ENCODE results near the gene U2SURP. TPM values are rescaled to one million over a fixed set of nuclear protein-coding genes. Genes with fewer than 3 reads are reported as not detected.
"Not testable (repeated sequence)": the region's sequence is repeated elsewhere in the genome, so short reads cannot be mapped to it uniquely, and the experiment has no call there.

U2SURP gene
- polyA plus RNA-seq, 12 donors: 64.0 to 134 (median 97.0) TPM

GRCh38 chr3:142973217-142974009 is 28.0 kb upstream of the U2SURP start:
- DNase-seq: no peak

DNA sequence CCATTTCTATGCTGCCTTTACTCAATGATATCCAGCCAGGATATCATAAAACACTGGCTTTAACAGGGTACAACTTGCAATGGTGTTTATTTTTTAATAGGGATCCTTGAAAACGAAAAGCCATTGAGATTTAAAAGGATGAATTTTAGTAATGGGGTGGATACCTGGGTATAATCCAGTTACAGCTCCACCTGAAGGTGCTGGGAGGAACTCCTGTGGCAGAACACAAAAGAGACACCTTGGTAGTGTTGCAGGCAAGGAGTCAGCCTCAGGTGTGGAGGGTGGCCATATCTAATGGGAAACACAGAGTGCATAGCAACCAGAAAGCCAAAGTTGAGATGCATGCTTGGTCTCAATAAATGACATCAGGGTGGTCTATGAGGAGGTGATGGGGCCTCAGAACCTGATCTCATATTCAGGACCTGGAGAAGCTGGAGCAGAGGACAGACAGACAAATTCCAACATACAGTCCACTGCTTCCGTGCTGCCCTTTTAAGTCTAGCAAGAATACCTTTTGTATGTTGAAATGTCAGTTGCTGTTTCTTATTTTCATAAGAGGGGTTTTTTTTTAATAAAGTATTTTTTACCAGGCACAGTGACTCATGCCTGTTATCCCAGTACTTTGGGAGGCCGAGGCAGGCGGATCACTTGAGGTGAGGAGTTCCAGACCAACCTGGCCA is 25.9 kb upstream of the U2SURP start:
- no peak for DNase-seq

DNA sequence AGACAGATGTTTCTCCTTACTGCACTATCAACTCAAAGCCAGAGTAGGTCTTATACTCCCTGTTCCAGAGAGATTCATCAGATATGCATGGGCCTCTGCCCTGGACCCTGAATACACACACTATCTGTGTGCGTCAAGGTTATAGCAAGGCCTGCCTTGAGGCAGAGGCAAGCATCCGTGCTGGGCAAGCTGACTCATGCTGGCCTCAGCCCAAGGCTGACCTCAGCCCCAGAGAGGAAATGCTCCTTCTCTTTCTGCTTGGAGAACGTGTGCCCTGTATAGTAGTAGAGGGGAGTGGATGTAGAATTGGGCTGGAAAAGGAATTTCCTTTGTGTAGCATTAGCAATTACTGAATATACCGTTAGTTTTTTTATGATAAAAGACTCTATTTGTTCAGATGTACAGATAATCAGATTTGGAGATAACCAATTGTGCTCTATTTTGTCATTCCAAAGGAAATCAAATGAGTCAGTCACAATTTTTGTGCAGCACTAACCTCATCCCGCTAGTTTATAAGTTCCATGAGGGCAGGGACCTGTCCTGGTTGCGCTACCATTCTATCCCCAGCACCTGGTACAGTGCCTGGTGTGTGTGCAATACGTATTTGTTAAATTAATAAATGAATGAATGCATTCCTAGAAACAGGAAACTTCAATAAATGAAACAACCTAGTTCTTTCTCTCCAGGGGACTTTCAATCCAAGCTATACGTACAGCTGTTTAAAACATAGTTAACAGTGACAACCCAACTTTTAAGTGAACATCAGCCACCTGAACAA is 24.6 kb upstream of the U2SURP start:
- DNase-seq: peak; percentile 37

- no peak for DNase-seq
Measured at GRCh38 chr3:142977399-142977728, 24.0 kb upstream of the U2SURP start.

DNA sequence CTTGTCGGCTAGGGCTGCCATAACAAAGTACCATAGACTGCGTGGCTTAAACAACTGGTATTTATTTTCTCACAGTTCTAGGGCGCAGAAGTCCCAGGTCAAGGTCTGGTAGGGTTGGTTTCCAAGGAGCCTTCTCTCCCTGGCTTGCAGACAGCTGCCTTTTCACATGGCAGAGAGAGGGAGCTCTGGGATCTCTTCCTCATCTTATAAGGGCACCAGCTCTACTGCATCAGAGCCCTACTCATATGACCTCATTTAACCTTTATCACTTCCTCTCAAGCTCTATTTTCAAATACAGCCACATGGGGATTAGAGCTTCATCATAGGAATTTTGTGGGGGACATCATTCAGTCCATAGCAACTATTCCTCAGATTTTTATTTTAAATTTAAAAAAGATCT is 20.3 kb upstream of the U2SURP start:
- DNase-seq: no peak

DNA sequence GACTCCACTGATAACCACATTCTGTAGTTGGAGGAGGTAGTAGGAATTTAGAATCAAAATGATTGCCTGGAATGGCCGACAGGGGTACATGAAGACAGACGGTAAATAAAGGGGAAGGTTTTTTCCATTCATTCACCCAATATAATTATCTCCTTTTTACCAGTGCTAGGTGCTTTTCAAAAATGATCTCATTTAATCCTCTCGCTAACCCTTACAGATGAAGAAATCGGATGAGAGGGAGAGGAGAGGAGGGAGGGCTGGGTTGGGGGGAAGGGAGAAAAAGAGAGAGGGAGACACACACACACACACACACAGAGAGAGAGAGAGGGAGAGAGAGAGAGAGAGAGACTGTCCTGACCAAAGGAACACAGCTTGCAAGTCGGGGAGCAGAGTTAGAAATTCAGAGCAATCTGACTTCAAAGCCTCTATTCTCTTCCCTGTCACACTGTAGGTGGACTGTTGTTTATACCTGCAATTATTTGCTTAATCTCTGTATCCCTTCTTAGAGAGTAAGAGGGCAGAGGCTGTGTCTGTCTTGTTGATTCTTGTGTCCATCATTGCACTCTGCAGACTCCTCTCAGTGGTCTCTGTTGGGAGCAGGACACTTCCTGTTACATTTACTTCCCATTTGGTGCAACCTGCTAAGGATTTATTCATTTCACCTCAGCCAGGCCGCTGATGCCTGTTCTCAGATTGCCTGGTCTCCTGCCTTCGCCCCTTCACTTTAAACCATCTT is 19.2 kb upstream of the U2SURP start:
- no peak for DNase-seq

- no peak for DNase-seq
Measured at GRCh38 chr3:142983318-142983717, 18.1 kb upstream of the U2SURP start.

GRCh38 chr3:142984255-142984654 is 17.1 kb upstream of the U2SURP start:
- DNase-seq: no peak

- DNase-seq: peak; percentile 23
Measured at GRCh38 chr3:142987080-142987700, 14.2 kb upstream of the U2SURP start.

- no peak for DNase-seq
Measured at GRCh38 chr3:142987707-142988106, 13.7 kb upstream of the U2SURP start.

GRCh38 chr3:142988221-142988620 is 13.1 kb upstream of the U2SURP start:
- not testable (repeated sequence) for DNase-seq

- not testable (repeated sequence) for DNase-seq
Measured at GRCh38 chr3:142988826-142989225, 12.5 kb upstream of the U2SURP start.

GRCh38 chr3:142990721-142991120 is 10.6 kb upstream of the U2SURP start:
- DNase-seq: no peak

- DNase-seq: no peak
Measured at GRCh38 chr3:142992323-142992722, 9.0 kb upstream of the U2SURP start.

GRCh38 chr3:142993958-142994442 is 7.4 kb upstream of the U2SURP start:
- peak; percentile 45 for DNase-seq

DNA sequence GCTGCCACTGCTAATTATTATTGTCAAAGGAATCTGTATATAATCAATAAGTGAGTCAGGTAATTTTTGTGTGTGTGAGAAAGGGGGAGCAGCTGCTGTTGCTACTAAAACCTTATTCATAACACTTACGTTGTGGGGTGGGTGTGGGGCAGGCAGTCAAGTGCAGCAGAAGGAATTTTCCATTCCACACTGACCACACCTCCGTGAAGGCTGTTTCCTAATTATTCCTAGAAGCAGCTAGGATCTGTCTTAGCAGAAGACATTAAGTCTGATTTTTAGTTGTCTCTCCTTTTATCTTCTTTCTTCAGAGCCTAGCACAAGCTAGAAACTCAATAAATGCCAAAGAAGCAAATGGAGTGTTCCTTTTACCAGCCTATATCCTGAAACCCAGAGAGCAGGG is 4.0 kb upstream of the U2SURP start:
- DNase-seq: no peak

DNA sequence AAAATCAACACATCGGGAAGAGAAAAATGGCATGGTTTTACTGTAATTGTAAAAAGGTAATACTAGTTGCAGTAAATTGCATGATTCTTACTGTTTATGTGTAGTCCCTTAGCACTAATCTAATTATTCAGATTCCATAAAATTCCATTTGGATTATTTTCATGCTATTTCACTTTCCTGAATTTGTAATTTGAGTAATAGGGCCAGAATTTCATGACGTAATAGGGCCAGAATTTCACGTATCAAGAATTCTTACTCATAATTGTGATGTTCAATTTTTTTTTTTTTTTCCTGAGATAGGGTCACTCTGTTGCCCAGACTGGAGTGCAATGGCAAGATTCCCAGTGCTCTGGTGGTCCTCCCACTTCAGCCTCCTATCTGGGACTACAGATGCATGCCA is 2.9 kb upstream of the U2SURP start:
- no peak for DNase-seq

GRCh38 chr3:142999881-143000280 is 1.5 kb upstream of the U2SURP start:
- no peak for DNase-seq

- DNase-seq: peak; percentile 9
Measured at GRCh38 chr3:143000528-143000927, 842 bp upstream of the U2SURP start.

GRCh38 chr3:143001034-143001368 is 369 bp upstream of the U2SURP start:
- DNase-seq: no peak

- peak; percentile 9 for DNase-seq
Measured at GRCh38 chr3:143002083-143002712, 828 bp downstream of the U2SURP start.

Data from muscle of arm (tissue), 12 donors.